HG03045 (cell line): ENCODE data around the gene TEAD3.

Experiments
- ATAC-seq: cut with Tn5 transposase; IDR thresholded peaks from one replicate; pipeline ENCODE4 v1.9.1; 2021; ENCODE audit warnings: mild to moderate bottlenecking, moderate library complexity; ENCODE audit not compliant: unreplicated experiment

TEAD3 gene

DNA sequence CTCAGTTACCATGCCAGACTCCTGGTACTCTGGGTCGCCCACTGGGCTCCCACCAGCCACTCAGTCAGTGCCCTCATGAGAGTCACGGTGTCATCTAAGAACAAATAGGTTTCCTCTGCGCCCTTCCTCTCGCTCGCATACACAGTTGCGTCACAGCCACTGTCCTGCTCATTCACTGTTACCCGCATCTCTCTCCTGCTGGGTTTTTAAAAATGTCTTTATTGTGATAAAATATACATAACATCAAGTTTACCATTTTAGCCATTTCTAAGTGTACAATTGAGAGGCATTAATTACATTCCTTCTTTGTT is 4.0 kb downstream of the TEAD3 start:
- no peak for ATAC-seq

DNA sequence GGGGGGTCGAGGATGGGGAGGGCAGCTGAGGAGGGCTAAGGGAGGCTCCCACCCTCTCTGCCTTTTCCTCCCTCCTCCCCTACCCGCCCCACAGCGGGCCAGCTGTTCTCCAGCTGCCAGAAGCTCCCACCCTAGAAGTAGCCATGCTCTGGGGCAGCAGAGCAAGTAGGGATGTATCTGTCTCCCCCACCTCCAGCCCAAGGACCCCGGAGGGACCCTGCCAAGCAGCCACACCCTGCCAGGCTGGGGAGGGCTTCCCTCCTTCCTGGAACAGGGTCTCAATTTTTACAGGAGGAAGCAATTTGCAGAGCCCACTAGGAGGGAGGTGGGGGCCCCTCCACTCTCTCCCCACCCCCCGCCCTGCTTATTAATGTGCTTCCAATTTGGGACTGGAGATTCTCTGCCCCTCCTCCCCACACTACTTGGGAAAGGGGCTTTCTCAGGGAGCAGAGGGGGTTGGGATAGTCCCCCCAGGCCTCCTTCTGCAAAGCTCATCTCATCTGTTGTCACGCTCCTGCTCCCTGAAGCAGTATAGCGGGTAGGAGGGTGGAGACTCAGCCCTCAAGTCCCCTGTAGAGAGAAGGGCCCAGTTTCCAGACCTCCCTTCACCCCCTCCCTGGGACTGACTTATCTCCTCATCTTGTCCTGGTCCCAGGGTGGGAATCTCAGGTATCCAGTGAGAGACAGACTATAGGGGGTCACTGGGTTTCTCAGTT is 4.5 kb downstream of the TEAD3 start:
- ATAC-seq = no peak

DNA sequence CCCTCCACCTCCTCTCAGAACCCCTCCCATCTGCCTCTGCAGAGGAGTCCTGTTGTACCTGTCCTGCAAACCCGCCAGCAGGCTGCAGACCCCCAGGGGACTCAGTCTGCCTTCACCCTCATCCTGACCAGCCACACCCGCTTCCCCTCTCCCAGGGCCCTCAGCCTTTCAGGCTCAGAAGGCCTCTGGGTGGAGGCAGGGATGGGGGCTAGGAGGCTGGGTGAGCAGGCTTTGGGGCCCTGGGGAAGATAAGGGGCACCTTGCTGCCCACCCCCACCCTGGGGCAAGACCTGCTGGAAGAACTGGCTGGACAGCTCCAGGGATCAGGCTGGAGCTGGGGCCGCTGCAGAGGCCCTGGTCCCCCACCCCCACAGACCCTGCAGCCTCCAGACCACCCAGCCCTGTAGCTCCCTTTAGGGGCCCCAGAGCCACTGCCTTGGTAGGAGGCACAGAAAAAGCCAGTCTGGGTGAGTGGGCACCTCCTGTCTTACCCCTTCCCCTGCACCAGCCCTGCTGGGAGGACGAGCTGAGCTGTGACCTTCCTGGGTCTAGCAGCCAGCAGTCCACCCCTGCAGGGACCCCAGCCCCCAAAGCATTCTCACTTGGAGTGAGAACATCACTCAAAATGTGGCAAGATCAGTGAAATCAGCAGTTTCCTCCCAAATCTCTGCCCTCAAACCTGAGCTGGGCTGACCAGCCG is 5.2 kb downstream of the TEAD3 start:
- ATAC-seq = no peak

DNA sequence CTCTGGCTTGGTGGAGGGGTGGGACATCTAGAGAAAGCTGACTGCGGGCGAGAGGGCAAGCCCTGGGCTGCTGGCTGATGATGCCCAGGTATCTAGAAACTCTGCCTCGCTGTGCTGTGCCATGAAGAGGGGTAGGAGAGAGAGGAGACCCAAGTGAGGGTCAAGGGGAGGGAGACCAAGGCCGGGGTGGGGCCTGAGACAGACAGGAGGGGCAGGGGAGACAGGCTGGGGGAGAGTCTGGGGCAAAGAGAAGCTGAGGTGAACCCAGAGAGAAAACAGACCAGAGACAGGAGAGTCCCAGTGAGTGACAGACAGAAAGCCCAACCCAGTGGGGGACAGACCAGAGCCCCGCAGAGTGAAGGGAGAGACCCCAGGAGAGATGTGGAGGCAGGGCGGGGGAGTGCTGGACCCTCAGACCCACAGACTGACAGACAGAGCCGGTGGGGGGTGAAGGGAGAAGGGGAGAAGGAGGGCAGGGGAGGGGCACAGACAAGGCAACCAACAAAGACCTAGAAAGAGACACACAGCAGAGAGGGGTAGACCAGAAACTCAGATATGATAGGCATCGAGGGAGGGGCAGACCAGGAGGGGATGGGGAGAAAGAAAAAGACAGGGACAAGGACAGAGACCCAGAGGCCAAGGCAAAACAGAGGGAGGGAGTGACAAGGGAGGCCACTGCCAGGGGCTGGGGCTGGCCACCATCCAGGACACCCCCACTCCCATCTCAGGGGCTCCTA is 5.9 kb downstream of the TEAD3 start:
- no peak for ATAC-seq

DNA sequence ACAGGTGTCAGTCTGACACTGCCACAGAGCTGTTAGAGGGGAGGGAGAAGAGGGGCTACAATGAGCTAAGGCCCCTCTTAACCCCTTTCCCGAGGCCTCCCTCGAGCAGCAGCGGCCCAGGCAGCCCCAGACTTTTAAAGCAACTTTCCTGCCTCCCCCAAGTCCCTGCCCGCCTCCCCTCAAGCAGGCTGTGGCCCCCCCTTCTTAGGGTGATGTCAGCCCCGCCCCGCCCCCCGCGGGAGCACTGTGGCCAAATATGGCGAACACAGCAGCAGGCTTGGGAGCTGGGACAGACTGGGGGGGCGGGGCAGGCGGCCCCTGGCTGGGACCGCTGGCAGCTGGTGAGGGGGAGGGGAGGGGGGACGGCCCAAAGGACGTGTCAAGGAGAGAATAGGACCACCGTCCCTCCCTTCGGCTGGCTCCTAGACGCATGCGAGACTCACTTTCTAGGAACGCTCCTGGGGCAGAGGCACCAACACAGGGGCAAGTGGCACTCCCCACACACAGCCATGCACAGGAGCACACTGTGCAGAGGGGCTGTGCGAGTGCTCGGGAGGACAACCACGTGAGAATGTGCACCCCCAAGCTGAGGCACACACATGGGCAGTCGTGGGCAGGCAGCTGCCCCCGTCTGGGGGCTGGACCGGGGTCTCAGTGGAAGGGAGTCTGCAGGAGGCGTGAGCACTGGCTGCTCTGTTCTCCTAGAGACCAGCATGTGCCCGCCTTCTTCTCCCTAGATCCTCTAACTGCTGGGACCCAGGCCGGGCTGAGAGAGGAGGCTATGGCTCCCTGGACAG is 6.7 kb downstream of the TEAD3 start:
- no peak for ATAC-seq

DNA sequence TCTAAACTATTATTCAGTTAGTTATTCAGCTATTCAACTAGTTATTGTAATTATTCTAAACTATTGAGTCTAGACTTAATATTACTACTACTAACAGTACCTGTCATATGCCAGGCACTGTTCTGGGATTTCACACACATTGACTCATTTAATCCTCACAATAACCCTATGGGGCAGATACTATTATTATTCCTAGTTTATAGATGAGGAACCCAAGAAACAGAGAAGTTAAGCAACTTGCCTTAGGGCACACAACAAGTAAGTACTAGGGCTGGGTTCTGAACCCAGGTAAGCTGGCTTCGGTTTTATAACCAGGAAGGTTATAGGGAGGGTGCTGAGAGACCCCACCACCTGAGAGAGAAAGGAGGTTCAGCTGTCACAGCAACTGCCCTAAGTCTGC is 7.8 kb downstream of the TEAD3 start:
- no peak for ATAC-seq

DNA sequence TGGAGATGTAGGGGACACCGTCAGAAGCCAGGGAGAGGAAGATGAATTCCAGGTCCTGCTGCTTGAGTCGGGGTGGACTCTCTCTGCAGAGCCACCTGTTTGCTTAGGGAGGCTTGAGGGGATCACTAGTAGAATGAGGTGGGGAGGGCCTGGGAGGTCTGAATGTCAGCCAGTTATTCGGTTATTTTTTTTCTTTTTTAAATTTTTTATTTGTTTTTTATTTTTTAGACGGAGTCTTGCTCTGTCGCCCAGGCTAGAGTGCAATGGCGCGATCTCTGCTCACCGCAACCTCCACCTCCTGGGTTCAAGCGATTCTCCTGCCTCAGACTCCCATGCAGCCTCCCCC is 8.4 kb downstream of the TEAD3 start:
- no peak for ATAC-seq

DNA sequence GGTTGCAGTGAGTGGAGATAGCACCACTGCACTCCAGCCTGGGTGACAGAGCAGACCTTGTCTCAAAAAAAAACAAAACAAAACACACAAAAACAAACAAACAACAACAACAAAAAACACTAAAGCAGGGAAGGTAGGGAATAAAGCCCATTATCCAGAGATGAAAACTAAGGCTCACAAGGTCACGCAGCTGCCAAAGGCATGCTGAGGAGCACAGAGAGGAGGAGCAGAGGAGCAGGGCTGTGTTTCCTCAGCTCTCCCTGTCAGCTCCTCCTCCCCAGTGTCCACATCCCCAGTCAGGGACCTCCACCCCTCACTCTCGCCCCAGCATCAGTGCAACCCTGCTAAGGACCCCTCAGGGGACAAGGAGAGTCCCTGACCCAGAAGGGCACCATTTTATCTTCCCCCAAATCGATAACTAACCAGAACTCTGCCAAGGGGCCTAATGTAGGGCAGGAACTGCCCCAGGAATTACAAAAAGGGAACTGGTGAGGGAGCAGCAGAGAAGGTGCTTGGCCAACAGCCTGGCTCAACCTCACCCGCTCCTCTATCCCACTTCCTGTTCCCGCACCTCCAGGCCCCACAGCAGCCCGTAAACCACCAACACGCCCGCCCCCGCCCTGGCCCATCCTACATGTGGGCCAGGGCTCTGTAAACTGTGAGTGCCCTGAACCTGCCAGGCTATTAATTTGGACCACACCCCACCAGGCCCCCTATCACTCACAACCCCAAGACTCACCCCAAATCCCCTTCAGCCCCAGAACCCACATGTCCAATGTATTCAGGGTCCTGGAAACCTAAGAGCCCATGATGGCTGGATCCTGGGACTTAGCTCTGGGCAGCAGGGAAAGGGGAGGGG is 9.0 kb downstream of the TEAD3 start:
- no peak for ATAC-seq

DNA sequence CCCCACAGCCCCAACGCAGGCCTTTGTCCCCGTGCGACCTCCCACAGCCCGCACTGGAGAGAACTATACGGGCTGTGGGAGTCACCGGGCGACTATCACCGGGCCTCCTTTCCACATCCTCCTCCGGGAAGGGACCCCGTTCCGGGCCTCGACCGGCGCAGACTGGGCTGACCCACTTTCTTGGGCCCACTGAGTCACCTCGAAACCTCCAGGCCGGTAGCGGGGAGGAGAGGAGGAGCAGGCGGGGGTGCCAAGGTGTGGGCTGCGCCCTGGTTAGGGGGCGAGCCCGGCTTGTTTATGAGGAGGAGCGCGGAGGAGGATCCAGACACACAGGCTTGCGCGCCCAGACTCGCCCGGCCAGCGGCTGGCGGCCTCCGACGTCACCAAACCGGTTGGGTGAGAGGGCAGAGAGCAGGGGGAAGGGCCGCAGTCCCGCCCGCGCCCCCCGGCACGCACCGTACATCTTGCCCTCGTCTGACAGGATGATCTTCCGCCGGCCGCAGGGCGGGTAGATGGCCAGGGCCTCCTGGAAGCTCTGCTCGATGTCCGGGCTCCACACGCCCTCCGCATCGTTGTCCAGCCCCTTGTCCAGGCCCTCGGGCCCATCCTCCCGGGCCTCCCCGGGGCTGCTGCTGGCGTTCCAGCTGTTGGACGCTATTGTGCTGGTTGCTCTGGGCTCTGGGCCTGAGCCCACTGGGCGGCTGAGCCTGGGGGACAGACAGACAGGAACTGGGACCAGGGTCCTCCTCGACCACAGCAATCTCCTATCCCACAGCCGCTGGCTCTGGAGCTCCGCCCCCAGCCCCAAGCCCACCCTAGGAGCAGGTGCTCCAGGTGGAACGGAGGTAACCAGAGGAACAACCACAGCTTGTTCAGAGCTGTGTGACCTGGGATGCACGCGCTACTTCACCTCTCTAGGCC is 10.6 kb downstream of the TEAD3 start:
- no peak for ATAC-seq

DNA sequence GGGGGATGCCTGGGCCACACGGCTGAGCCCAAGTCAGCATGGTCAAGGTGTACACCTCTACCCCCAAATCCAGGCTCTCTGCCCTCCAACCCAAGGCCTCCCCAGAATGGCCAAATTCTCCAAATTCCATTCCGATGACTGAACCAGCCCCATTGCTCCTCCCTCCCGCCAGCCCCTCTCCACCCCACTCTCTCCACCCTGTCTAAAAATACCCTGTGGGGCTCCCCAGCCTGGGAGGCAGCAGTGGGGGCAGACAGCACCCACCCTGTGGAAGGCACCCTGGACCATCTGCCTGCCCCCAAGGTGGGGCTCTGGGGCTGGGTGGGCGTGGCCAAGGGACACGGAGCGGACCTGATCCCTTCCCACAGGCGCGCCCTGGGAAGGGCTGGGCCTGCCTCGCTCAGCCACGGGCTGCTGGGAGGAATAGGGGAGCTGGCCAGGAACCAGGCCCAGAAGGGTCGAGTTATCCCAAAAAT is 11.4 kb downstream of the TEAD3 start:
- ATAC-seq = no peak

DNA sequence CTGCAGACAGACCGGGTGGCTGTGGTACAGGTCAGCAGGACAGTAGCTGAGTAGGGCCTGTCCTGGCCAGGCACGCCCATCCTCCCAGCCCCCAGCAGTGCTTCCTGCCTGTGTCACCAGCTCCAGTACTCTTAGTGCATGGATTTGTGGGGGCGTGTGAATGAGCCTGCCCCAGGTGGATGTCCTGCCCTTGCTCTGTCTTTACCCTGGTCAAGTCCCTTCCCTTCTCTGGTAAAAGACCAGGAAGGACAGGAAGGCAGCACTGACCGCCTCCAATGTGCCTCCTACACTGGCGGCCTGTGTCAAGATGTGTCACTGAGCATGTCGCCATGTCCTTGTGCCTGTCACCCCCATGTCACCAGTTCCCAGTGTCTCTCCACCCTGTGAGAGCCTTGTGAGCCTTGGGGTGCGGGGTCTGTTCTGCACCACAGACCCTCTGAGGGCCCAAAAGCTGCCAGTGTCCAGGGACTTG is 11.9 kb downstream of the TEAD3 start:
- no peak for ATAC-seq

DNA sequence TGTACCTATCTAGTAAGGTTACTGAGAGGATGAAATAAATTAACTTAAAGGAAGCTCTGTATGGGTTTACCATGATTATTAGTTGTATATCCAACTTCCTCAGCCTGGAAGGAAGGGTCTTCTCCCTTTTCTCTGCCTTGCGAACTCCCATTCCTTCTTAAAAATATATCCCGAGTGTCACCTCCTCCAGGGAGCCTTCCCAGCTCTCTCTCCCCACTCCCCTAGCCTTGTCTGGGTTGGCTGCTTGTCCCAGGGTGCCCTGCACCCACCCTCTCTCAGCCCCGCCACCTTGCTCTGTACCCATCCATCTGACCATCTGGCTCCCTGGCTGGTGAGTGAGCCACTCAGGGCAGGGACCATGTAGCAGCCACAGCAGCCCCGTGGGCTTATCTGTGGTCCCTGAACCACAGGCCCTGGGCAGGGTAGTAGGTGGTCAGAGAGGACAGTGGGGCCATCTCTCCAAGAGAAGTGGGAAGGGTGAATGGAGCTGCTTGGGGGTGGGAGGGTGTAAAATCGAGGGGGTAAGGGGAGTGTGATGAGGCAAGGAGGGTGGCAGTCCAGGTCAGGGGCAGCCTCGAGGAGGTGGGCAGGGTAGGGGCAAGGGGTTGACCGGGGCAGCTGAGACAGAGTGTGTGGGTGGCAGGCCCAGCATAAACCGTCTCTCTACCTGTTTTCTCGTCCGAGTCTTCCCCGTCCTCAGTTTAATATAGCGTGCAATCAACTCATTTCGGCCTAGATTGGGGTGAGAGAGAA is 12.8 kb downstream of the TEAD3 start:
- no peak for ATAC-seq

DNA sequence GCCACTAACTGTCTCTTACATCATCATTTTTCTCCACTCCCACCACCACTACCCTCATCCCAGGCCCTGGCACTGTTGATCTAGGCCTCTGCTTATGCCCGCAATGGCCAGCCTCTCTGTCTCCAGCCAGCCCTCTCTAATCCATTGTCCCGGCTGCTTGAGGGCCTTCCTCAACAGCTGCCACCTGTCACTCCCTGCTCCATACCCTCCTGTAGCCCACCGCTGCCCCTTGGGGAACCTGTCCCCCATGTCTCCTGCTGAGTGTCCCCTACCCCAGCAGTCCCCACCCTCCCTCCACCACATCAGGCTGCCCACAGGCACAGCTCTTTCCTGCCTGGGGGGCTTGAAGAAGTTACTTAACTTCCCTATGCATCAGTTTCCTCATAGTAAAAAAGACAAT is 13.4 kb downstream of the TEAD3 start:
- no peak for ATAC-seq

DNA sequence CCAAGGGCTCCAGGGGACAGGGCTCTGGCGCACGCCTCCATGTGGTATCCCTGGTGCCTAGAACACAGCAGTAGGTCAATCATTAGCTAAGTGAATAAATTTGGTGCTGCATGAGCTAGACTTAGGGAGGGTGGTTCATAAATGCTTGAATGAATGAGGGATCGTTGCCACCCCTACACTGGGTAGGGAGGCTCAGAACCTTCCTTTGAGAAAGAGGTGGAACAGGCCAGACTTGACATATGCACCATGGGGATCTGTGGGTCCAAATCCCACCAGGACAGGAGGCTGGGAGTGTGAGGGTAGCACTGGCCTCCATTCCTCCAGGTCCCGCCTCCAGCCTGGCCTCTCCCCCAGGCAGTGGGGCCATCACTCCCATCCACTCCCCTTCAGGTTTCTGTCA is 13.8 kb downstream of the TEAD3 start:
- ATAC-seq = no peak

DNA sequence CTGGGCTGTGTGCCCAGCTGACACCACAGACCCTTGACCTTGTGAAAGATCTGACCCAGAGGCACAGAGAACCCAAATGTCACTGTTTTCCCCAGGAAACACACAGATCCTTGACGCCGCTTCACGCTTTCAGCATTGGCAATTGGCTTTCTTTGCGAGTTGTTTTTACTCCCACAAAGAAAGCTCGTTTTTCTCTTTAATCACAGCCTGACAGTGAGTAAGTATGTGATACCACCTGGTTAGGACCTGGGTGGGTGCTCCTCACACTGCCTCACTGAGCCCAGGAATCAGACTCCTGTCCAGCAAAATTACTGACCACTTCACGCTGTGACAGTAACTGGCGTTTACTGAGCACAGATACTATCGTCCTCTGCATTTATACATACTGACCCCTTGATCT is 15.7 kb downstream of the TEAD3 start:
- ATAC-seq = no peak

DNA sequence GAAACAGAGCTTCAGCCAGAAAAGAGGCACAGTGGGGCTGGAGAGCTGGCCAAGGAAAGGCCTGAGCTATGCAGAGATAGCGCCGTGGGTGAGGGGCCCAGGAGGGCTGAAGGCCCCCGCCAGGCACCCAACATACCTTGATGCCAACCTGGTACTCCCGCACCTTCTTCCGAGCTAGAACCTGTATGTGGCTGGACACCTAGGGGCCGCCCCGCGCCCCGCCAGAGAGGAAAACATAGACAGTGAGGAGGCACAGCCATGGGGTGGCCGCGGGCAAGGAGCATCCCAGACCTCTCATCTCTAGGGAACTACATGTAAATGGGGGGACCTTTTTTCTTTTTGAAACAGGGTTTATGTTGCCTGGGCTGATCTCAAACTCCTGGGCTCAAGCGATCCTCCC is 16.7 kb downstream of the TEAD3 start:
- ATAC-seq = no peak

DNA sequence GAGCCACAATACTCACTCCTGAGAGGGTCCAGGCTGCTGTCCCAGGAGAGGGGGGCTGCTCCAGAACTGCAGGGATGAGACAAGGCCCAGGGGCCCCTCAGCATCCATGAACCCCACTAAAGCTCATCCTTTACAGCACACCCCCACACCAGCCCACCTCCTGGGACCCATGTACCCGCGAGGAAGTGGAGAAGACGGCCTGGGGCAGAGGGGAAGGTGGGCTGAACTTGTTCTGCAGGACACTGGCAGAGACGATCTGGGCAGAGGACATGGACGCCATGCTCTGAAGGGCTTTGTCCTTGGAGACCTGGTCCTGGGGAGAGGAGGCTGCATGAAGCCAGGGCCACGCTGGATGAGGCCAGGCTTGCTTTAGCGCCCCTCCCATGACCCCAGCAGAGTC is 18.6 kb downstream of the TEAD3 start:
- ATAC-seq = no peak

DNA sequence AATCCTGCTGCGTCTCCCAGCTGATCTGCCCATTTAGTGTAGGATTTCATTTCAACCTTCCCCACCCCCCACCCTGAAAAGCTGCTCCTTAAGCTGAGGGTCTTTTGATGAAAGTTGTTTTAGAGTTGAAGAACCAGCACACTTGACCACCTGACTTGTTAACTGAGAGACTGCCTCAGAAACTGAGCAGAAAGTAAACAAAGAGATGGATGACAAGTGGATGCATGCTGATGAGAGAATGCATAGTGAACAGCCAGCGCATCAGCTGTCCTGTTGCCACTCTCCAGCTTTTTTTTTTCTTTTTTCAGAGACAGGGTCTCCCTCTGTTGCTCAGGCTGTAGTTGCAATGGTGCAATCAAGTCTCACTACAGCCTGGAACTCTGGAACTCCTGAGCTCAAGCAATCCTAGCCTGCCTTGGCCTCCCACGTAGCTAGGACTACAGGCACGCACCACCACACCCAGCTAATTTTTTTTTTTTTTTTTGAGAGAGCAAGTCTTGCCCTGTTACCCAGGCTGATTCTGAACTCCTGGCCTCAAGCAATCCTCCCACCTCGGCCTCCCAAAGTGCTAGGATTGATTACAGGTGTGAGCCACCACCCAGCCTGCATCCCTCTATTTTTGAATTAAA is 19.2 kb downstream of the TEAD3 start:
- no peak for ATAC-seq
